SH-SY5Y (cell line): ENCODE data around the gene FLVCR2.

Experiments used
- GATA2 ChIP-seq: IDR thresholded peaks from 2 replicates; pipeline ENCODE4 v1.6.1; 2011; ENCODE audit warnings: mild to moderate bottlenecking, low read depth, low read length
- GATA3 ChIP-seq: IDR thresholded peaks from 2 replicates; pipeline ENCODE4 v1.6.1; 2011; ENCODE audit warnings: low read depth, mild to moderate bottlenecking, low read length, moderate library complexity

The FLVCR2 gene, protein sequence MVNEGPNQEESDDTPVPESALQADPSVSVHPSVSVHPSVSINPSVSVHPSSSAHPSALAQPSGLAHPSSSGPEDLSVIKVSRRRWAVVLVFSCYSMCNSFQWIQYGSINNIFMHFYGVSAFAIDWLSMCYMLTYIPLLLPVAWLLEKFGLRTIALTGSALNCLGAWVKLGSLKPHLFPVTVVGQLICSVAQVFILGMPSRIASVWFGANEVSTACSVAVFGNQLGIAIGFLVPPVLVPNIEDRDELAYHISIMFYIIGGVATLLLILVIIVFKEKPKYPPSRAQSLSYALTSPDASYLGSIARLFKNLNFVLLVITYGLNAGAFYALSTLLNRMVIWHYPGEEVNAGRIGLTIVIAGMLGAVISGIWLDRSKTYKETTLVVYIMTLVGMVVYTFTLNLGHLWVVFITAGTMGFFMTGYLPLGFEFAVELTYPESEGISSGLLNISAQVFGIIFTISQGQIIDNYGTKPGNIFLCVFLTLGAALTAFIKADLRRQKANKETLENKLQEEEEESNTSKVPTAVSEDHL

DNA sequence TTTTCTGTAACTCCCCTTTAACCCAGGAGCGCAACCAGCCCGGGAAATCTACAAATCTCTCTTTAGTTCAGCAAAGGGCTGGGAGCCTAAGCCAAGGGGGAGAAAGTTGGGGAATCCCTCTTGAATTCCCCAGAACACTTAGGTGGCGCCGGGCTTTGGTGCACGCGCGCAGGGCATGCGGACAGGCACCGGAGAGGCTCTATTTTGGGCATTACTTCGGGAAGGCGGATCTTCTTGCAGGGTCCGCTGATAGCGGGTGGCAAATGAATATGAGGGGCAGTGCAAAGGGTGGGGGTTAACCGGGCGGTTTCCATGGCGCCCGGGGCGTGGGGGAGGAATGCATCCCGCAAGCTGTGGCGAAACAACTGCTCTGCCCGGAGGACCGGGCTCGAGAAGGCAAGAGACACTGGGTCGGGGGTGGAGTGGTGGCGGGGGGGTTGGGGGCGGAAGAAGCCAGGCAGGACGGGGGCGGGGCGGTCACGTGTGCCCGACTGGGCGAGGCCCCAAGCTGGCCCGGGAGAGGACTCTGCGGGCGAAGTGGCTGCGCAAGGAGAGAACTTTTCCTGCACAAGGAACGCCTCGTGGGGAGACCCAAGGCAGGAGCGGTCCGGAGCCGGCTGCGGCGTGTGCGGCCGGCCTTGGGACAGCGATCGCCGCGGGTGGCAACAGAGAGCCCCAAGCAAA, at the start of gene FLVCR2:
Gene FLVCR2 (plus strand): TSS at position 519 of the 684 bp plus-strand sequence. CDS start 353 bp downstream, outside the sequence.
- no peak for TF ChIP-seq GATA3
- no peak for TF ChIP-seq GATA2

DNA sequence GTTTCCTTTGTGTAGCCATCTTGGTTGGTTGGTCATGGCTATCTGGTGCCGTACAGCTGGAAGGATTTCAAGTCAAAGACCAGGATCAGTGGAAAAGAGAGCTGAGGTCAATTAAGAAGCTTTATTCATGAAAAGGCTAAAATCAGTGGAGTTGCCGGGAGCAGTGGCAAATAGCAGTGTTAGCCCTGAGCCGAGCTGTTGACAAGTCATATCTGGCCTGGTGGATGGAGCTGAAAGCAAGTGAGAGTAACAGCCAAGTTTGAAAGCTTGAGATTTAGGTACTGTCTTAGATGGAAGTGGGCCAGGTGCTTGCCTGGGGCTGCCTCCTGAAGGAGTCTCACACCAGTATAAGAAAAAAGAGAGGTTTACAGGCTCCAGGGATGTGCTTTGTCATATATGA, 47.2 kb upstream of the FLVCR2 start:
- no peak for TF ChIP-seq GATA3
- no peak for TF ChIP-seq GATA2

DNA sequence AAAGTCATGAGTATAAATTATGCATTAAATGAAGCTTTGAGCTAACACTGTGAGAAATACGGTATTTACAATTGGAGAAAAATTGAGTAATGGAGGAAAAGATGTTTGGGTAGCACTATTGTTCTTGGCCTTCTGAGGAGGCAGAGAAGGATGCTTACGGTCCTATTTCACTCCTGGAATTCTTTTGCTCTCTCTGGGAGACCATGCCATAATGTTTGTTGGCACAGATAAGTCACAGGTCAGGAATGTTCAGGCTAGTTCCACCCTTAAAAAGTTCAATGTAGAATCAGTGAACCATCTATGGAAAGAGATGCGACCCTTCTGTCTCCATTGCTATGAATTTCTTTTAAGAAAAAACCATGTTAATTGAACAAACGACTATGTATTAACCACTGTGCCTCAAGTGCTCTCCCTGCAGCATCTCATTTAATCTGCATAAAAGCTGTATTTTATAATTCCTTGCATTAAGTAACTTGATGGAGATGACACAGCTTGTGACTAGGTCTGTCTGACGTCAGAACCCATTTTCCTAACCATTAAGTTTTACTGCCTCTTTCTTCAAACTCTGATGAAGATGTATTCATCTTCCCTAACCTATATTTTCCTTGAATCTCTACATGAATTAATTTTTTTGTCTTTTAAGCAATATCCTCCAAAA, 46.6 kb upstream of the FLVCR2 start:
- TF ChIP-seq GATA2 (no peak), GATA3 (no peak)

DNA sequence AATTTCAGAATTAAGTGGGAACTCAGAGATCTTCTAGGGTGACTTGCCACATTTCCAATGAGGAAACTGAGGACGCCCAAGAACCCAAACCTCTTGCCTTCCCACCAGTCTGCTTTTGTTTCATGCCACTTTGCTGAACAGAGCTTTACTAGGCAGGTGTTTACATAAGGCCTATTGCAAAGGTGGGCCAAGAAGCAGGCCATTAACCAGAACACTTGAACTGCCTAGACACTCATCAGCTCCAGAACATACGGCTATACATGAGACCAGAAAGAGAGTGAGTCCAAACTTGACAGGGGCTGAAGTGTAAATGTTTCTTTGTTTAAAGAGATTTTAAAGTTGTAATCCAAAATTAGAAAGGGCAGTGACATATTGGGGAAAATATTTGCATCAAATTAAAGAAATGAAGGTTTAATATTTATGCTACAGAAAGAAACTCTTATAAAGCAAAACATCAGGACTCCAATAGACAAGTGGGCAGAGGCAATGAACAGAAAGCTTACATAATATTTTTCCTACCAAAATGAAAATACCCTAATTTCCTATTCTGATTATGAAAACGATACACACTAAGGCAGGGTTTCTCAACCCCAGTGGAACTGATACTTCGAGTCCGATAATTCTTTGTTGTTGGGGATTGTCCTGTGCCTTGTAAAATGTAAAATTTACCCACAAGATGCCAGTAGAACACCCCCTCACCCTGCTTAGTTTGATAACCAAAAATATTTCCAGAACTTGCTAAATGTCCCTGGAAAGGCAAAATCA, 44.4 kb upstream of the FLVCR2 start:
- TF ChIP-seq GATA3 (no peak), GATA2 (no peak)

DNA sequence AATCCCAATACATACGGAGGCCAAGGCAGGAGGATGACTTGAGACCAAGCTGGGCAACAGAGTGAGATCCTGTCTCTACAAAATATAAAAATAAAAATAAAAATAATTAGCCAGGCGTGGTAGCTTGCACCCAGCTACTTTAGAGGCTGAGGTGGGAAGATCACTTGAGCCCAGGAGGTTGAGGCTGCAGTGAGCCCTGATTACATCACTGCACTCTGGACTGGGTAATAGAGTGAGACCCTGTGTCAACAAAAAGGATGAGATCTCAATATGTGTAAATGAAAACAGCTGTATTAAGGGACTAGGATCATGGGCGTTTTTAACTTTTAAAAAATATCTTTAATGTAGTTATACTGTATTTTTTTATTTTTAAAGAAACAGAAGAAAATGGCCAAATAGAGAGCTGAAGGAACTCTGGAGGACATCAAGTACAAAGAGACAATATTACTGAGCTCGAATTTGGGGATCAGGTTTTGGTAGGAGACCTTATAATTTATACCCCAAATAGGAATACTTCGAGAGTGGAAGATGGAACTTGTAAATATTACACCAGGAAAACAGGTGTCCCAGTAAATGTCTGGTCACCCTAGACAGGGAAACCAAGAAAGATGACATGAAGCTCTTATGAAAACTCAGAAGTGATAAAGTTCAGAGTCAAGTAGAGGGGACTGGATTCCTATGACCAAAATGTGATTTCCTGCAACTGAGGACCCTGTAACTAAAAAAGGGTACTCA, 43.1 kb upstream of the FLVCR2 start:
- no peak for TF ChIP-seq GATA3
- no peak for TF ChIP-seq GATA2

DNA sequence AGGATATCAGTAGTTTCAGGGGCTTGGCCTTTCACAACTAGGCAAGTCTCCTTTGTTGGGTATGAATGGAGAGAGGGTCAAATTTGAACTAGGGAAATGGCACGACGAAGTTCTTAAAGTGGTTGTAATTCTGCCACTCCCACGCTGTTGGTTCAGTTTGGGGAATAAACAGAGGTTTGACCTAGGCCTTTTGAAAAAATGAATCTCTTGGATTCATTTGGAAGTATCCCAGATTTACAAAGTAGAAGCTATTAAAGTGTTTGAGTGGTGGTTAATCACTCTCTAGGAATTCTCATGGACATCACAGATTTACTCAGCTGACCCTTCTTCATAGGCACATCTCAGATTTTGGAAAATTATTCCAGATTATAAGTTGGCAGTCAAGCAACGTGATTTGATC, 41.3 kb upstream of the FLVCR2 start:
- TF ChIP-seq GATA3 (no peak), GATA2 (no peak)

DNA sequence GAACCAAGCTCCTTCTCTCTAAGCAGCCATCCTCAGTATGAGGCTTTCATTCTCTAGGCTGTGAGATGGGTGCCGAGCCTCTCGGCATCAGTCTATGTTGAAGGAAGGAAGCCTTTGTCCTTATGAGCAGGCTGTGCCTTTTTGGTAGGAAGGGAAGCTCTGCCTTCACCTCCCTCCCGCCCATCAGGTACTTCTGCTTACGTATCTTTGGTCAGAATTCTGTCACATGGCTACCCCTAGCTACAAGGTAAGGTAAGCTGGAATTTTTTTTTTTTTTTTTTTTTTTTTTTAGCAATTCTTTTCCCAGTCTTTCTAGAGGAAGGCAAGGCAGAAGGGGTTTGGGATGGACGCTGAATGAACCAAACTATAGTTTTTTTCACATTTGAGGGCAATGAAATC, 39.3 kb upstream of the FLVCR2 start:
- TF ChIP-seq GATA3 = no peak
- no peak for TF ChIP-seq GATA2

DNA sequence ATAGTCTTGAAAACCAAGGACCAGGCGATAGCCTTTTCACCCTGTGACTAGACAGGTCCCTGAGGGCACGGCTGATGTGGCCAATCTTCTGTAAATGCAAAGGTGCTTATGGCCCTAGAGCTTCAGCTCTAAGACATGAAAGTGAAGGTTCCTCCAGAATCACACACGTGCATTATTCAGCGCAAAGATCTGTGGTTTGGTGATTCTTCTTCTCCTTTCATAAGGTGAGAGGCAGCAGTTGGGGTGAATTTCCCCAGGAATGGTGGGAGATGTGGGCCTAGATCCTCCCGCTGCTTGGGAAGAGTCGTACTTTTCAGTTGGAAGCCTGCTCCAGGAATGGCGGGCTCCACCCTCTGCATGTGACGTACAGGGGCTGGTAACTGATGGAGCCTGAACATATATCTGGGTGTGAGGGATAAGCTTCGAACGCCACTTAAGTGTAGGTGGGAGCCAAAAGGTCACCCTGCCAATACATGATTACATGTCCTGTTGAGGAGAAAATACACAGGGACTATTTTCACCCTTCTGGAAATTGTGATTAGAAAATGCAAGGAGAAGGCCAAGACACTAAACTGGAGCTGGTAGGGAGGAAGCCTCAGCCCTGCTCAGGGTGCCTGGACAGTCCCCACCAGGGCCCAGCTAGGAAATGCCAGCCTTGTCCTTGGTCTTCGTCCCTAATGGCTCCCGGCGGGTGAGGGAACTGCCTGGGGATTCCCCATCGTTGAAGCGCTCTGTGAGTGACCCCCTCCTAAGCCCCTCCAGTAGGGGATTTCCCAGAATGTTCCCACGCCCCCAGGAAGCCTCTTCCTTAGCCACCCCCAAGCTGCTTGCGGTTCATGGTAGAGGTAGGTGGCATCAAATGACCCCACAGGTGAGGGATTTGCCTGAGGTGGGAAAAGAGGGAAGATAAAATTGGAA, 38.6 kb upstream of the FLVCR2 start:
- no peak for TF ChIP-seq GATA2
- no peak for TF ChIP-seq GATA3

DNA sequence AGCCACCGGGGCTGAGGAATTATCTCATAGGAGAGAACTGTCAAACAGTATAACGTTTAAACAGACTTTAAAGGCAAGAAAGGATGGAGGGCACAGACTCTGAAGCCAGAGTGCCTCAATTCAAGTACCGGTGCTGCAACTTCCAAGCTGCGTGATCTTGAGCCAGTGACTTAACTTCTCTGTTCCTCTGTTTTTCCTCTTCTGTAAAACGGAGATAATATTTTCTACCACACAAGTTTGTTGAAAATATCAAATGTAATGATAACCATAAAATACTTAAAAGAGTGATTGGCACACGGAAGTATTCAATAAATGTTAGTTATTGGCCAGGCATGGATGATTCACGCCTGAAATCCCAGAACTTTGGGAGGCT, 38.0 kb upstream of the FLVCR2 start:
- TF ChIP-seq GATA2 (no peak), GATA3 (no peak)

DNA sequence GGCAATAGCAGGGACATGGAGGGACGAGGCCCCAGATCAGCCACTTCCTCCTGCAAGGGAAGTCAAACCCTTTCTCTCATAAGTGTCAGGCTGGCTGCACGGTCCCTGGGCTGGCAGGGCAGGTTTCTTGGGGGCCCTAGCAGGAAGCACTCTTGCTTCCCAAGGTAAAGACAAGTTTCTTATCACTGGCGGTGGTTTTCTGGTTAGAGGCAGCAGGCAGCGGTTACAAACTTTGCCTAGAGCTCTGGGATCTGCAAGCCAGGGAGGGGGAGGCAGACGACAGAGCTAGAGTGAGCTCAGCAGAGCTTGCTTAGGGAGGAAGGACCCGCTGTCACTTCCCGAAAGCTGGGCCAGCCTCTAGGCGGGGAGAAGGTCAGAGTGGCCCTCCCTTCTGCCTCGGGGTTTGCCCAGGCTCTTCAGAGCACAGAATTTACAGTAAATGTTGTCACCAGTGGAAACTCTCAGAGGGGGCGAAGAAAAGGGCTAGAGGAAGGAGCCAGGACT, 35.8 kb upstream of the FLVCR2 start:
- TF ChIP-seq GATA2 = no peak
- TF ChIP-seq GATA3 = no peak

DNA sequence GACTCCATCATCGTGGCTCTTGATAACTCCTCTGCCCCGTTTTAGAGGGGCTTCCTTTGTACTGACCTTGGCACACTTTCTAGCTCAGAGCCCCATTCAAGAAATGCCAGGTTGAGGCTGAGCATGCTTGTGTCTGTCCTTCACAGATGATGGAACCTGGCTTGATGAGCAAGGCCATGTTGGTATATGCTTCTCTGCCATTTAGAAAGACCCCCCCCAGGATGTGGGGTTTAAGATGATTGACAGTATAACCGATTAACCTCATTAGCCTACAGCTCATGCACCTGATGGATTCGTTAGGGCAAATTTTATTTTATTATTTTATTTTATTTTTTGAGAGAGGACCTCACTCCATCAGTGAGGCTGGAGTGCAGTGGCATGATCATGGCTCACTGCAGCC, 35.2 kb upstream of the FLVCR2 start:
- TF ChIP-seq GATA2 = no peak
- TF ChIP-seq GATA3 = no peak

DNA sequence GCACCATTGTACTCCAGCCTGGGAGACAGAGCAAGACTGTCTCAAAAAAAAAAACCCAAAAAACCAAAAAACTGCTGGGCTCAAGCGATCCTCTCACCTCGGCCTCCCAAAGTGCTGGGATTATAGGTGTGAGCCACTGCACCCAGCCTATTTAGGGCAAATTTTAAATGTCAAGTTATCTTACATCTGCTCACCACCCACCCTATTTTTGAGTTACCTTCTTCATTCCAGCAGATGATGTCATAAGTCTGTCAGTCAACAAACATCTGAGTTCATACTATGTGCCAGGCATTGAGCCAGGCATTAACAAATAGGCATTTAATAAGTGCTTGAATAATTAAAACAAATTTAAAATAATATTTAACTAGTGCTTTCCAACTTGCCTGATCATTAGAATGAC, 34.6 kb upstream of the FLVCR2 start:
- TF ChIP-seq GATA3 (no peak), GATA2 (no peak)
